Tibial artery (tissue), 4 donors: ENCODE results near the gene EHD2.

ENCODE experiments used
- DNase-seq, 2 donors: peaks; one replicate each; pipeline ENCODE4 v3.0.0-alpha.2; 2019
- H3K27ac ChIP-seq, 2 donors: fragments of 200-600 bp; sonication (generic) in 1 of 2; 1 replicate in 1 of 2; 2 replicates in 1 of 2; pipeline ENCODE4 v1.5.1; 2018 to 2019; ENCODE audit warnings: mild to moderate bottlenecking in 1 of 2
- H3K27me3 ChIP-seq, 2 donors: fragments of 200-600 bp; sonication (generic) in 1 of 2; one replicate each; pipeline versions ENCODE4 v1.5.1 to v1.6.0; 2016 to 2019
- H3K36me3 ChIP-seq, 3 donors: fragments of 200-600 bp; sonication (generic) in 2 of 3; one replicate each; pipeline ENCODE4 v1.5.1; 2016 to 2019; ENCODE audit warnings: mild to moderate bottlenecking in 2 of 3
- H3K4me1 ChIP-seq, 4 donors: fragments of 200-600 bp; sonication (generic) in 2 of 4; 1 replicate in 3 of 4; 2 replicates in 1 of 4; pipeline ENCODE4 v1.5.1; 2016 to 2019
- H3K4me3 ChIP-seq, 2 donors: fragments of 200-600 bp; sonication (generic) in 1 of 2; 1 replicate in 1 of 2; 2 replicates in 1 of 2; pipeline ENCODE4 v1.5.1; 2018 to 2019; ENCODE audit warnings: mild to moderate bottlenecking in 2 of 2
- H3K9me3 ChIP-seq, 3 donors: fragments of 200-600 bp; sonication (generic) in 1 of 3; one replicate each; pipeline ENCODE4 v1.5.1; 2016 to 2019
- intact Hi-C: fragments of 100-400 bp; cut with DNase I; formaldehyde crosslinking; loops from one replicate; pipeline ENCODE4 v1.15.0; 2023; ENCODE audit warnings: low total_unique reads
- TF ChIP-seq, protein P1 (sequence below), 2 experiments: fragments of 200-600 bp in 1 of 2; fragments of 450-650 bp in 1 of 2; IDR thresholded peaks; one replicate each; pipeline ENCODE4 v1.5.1; 2017 to 2019; ENCODE audit warnings: antibody characterized with exemption in 2 of 2, mild to moderate bottlenecking in 1 of 2, moderate library complexity in 1 of 2

Gene EHD2

DNA sequence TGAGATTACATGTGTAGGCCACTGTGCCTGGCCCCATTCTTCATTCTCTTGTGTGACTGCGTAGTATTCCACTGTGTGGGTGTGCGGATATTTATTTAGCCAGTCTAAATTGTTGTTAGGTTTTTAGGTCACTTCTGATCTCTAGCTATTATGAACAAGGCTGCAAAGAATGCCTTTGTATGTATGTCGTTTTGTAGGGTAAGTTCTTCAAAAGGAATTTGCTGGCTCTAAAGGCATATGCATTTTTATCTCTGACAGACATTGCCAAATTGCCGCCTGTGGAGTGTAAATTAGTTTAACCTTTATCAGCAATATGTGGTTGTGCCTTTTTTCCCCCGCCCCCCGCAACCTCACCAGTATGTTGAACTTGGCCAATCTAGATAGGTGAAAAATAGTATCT is 30.3 kb upstream of the EHD2 start:
- no peak for DNase-seq
- H3K27me3 ChIP-seq, result no peaks in the 10 kb centered on the region
- no peaks in the 10 kb centered on the region for H3K4me1 ChIP-seq
- H3K4me3 ChIP-seq, result no peak overlapping the region
- H3K36me3 ChIP-seq, result peaks cover 24 to 79% (median 54%) of the 10 kb centered on the region in 3 donors
- H3K9me3 ChIP-seq, result no peaks in the 10 kb centered on the region
- intact Hi-C loops, result no loop called here
- no peak overlapping the region for H3K27ac ChIP-seq
- TF ChIP-seq, protein P1, sequence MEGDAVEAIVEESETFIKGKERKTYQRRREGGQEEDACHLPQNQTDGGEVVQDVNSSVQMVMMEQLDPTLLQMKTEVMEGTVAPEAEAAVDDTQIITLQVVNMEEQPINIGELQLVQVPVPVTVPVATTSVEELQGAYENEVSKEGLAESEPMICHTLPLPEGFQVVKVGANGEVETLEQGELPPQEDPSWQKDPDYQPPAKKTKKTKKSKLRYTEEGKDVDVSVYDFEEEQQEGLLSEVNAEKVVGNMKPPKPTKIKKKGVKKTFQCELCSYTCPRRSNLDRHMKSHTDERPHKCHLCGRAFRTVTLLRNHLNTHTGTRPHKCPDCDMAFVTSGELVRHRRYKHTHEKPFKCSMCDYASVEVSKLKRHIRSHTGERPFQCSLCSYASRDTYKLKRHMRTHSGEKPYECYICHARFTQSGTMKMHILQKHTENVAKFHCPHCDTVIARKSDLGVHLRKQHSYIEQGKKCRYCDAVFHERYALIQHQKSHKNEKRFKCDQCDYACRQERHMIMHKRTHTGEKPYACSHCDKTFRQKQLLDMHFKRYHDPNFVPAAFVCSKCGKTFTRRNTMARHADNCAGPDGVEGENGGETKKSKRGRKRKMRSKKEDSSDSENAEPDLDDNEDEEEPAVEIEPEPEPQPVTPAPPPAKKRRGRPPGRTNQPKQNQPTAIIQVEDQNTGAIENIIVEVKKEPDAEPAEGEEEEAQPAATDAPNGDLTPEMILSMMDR (IDR thresholded peaks at IDR 0.05), result no peak

DNA sequence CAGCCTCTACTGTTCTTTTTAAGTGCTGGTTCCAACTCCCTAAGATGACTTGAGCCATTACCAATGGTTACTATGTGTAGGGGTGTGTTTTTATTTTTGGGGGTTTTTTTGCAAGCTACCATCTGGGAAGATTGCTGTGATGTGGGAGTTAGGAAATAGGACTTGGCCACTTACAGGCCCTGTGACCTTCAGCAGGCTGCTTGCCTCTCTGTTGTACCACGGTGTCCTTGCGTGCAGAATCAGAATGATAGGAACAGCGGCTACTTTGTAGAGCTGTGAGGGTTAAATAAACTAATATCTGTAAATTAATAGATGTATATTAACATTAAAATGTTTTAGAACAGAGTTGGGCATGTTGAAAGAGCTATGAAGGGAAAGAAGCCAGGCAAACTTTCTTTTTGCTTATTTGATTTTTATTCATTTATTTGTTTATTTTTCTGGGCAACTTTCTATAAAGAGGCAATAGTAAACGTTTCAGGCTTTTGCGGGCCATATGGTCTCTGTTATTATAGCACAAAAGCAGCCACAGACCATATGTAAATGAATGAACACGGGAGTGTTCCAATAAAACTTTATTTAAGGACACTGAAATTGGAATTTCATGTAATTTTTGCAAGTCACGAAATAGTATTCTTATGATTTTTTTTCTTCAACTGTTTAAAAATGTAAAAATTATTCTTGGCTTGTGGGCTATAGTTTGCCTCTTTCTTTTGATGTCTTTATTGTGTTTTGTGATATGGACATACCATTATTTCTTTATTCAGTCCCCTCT is 26.4 kb upstream of the EHD2 start:
- Histone ChIP-seq H3K27ac (no peak overlapping the region), H3K36me3 (peaks cover 6 to 52% (median 31%) of the 10 kb centered on the region in 3 donors)
- DNase-seq, result no peak

DNA sequence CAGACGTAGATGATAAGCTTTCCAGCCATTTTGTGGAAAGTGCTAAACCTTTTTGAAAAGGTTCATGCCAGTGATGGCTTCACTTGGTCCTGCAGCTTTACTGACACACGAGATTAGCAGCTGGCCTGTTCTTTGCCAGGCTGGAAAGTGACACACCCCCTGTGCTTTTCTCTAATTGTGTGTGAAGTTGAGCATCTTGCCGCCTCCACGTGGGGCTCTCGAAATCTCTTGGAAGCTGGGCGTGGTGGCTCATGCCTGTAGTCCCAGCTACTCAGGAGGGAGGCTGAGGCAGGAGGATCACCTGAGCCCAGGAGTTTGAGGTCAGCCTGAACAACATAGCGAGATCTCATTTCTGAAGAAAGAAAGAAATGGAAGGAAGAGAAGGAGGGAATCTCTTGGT is 25.3 kb upstream of the EHD2 start:
- H3K27ac ChIP-seq, result no peak overlapping the region
- DNase-seq, result no peak
- peaks cover 6 to 54% (median 34%) of the 10 kb centered on the region in 3 donors for H3K36me3 ChIP-seq
- H3K9me3 ChIP-seq, result no peaks in the 10 kb centered on the region
- H3K4me3 ChIP-seq, result no peak overlapping the region
- H3K4me1 ChIP-seq, result no peaks in the 10 kb centered on the region
- TF ChIP-seq, protein P1 (IDR thresholded peaks at IDR 0.05), result no peak
- no peaks in the 10 kb centered on the region for H3K27me3 ChIP-seq
- intact Hi-C loops, result no loop called here

More for the DNA sequence above, 26.4 kb upstream of the EHD2 start:
- H3K9me3 ChIP-seq, result no peaks in the 10 kb centered on the region
- no peaks in the 10 kb centered on the region for H3K4me1 ChIP-seq
- H3K4me3 ChIP-seq, result no peak overlapping the region
- intact Hi-C loops, result no loop called here
- TF ChIP-seq, protein P1 (IDR thresholded peaks at IDR 0.05), result no peak
- no peaks in the 10 kb centered on the region for H3K27me3 ChIP-seq

DNA sequence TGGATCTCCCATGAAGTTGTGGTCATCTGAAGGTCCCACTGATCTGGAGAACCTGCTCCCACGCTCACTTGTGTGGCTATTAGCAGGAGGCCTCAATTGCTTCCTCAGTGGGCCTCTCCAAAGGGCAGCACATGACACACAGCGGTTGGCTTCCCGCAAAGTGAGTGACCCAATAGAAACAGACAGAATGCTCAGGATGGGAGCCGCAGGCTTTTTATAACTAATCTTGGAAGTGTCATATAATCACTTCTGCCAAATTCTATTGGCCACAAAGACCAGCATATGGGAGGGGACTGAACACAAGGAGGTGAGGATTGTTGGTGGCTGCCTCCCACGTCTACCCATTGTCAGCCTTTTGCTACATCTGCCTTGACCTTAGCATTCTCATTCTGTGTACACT is 22.1 kb upstream of the EHD2 start:
- H3K27ac ChIP-seq, result no peak overlapping the region
- peaks cover 6 to 54% (median 45%) of the 10 kb centered on the region in 3 donors for H3K36me3 ChIP-seq
- no peaks in the 10 kb centered on the region for H3K4me1 ChIP-seq
- no peaks in the 10 kb centered on the region for H3K27me3 ChIP-seq
- intact Hi-C loops, result loop anchor here (10.0 kb wide), 1 partner anchor 176 kb away; the partner anchor contains the start of gene NAPA
- H3K4me3 ChIP-seq, result no peak overlapping the region
- TF ChIP-seq, protein P1 (IDR thresholded peaks at IDR 0.05), result no peak
- no peaks in the 10 kb centered on the region for H3K9me3 ChIP-seq
- DNase-seq, result no peak

DNA sequence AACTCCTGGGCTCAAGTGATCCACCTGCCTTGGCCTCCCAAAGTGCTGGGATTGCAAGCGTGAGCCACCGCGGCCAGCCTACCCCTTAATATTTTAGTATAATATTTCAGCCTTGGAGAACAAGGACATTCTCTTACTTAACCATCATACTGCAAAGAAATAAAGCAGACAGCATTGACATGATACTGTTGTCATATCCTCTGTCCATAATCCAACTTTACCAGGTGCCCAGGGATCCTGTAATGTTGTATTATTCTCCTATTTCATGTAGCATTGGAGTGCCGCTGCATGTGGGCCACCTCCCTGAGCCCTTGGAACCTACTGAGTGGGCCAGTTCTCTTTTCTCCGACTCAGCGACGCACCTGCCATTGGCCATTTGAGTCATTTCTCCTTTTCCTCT is 21.4 kb upstream of the EHD2 start:
- Histone ChIP-seq H3K27me3 (no peaks in the 10 kb centered on the region), H3K36me3 (peaks cover 6 to 56% (median 51%) of the 10 kb centered on the region in 3 donors), H3K27ac (no peak overlapping the region), H3K4me1 (no peaks in the 10 kb centered on the region), H3K9me3 (no peaks in the 10 kb centered on the region), H3K4me3 (no peak overlapping the region)
- TF ChIP-seq, protein P1 (IDR thresholded peaks at IDR 0.05), result no peak
- intact Hi-C loops, result loop anchor here (10.0 kb wide), 1 partner anchor 177 kb away; the partner anchor contains the start of gene NAPA
- no peak for DNase-seq
